SIG-M5 treated with dmso at 0.1 percent for 504 hours (cell line): ENCODE measurements around the gene GPC6.

Experiments used
- DNase-seq: peaks from one replicate; lab custom pipeline; 2025; ENCODE audit not compliant: unreplicated experiment; lab: John Stamatoyannopoulos, UW

GPC6 gene

GRCh38 chr13:94009701-94010100, 783.1 kb downstream of the GPC6 start:
- no peak for DNase-seq

- no peak for DNase-seq
Measured at GRCh38 chr13:94014461-94014860, 787.9 kb downstream of the GPC6 start.

- DNase-seq = no peak
Measured at GRCh38 chr13:94020426-94020825, 793.8 kb downstream of the GPC6 start.

- no peak for DNase-seq
Measured at GRCh38 chr13:94020833-94021232, 794.2 kb downstream of the GPC6 start.

- no peak for DNase-seq
Measured at GRCh38 chr13:94028234-94028633, 801.6 kb downstream of the GPC6 start.

GRCh38 chr13:94028650-94029049, 802.0 kb downstream of the GPC6 start:
- no peak for DNase-seq

- DNase-seq = no peak
Measured at GRCh38 chr13:94030415-94031119, 804.0 kb downstream of the GPC6 start.

- DNase-seq = no peak
Measured at GRCh38 chr13:94031609-94032008, 805.0 kb downstream of the GPC6 start.

GRCh38 chr13:94033098-94033497, 806.5 kb downstream of the GPC6 start:
- no peak for DNase-seq

- no peak for DNase-seq
Measured at GRCh38 chr13:94033830-94034642, 807.4 kb downstream of the GPC6 start.

GRCh38 chr13:94050039-94050438, 823.4 kb downstream of the GPC6 start:
- DNase-seq = no peak

GRCh38 chr13:94050686-94051085, 824.1 kb downstream of the GPC6 start:
- no peak for DNase-seq

- no peak for DNase-seq
Measured at GRCh38 chr13:94053986-94054593, 827.5 kb downstream of the GPC6 start.

- DNase-seq = no peak
Measured at GRCh38 chr13:94056362-94056990, 829.9 kb downstream of the GPC6 start.

- no peak for DNase-seq
Measured at GRCh38 chr13:94057618-94058186, 831.1 kb downstream of the GPC6 start.

- DNase-seq = no peak
Measured at GRCh38 chr13:94058821-94059360, 832.3 kb downstream of the GPC6 start.

GRCh38 chr13:94061301-94061700, 834.7 kb downstream of the GPC6 start:
- no peak for DNase-seq

- DNase-seq = no peak
Measured at GRCh38 chr13:94063096-94063495, 836.5 kb downstream of the GPC6 start.

GRCh38 chr13:94063848-94064247, 837.2 kb downstream of the GPC6 start:
- DNase-seq = no peak

- DNase-seq = no peak
Measured at GRCh38 chr13:94065741-94066140, 839.1 kb downstream of the GPC6 start.
